HG03139 (cell line): Measurements from ENCODE around the gene C15orf39.

Source experiments
- ATAC-seq: cut with Tn5 transposase; IDR thresholded peaks from one replicate; pipeline ENCODE4 v1.9.1; 2021; ENCODE audit not compliant: unreplicated experiment

C15orf39 gene

DNA sequence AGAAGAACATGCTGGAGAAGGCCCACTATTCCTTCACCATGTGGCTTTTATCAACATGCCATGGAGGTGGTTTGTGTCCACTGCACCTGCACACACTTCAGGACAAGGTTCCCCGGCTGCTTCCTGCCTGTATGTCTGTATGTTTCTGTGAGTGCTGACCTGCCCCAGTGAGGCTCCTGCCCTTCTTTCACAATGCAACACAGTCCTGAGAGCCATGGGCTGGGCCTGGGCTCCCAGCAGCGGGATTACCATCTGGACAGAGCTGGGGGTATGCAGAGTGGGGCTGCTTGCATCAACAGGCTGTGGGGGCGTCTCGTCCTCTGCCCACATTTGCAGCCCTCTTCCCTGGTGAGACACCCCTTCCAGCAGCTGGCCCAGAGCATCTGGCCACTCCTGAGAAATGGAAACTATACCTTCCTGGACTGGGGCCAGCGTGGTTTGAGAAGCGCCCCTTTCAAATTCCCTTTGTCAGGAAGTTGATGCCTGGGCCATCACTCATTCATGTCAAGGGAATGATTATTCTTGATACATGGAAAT, 29.3 kb upstream of the C15orf39 start:
- ATAC-seq = no peak

DNA sequence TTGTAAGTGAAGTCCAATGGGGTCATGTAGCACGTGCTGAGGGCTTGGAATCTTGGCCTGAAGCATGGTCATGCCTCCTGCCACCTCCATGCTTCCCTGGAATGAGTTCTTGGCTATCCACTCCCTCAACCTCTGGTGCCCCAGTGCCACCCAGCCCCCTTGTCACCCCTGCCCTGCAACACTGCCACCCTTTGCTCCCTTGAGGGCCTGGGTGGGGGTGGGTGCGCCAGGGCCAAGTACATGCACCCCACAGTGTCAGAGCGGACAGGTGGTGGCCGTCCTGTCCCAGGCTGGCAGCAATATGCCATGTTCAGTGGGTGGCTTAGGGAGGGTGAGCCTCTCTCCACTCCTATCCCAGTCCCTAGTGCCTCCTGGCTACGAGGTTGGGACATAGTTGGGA, 27.6 kb upstream of the C15orf39 start:
- no peak for ATAC-seq

DNA sequence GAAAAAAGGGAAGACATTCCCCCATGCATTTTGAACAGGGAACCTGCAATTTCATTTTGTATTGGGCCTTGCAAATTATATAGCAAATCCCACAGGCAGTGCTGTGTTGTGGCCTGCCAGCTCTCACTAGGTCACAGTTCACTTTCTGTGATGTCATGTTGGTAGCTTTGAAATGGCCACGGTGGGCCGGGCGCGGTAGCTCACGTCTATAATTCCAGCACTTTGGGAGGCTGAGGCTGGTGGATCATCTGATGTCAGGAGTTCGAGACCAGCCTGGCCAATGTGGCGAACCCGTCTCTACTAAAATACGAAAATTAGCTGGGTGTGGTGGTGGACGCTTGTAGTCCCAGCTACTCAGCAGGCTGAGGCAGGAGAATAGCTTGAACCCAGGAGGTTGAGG, 27.0 kb upstream of the C15orf39 start:
- ATAC-seq = no peak

DNA sequence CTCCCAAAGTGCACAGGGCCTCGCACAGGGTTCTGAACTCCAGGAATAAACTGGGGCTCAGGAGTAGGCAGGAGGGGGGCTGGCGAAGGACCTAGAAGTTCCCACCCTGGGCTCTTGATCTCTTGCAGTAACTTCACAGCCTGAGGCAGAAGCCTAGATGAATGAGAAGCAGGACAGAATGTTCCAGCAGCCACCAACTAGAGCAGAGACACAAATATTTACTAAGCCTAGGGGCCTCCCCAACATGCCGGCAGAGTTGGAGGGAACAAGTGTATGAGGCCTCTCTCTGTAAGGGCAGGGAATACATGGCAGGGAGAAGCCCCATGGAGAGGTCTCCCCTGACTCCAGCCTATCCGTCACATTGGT, 25.3 kb upstream of the C15orf39 start:
- ATAC-seq = no peak

- ATAC-seq = no peak
Measured at GRCh38 chr15:75177360-75178071, 24.2 kb upstream of the C15orf39 start.

DNA sequence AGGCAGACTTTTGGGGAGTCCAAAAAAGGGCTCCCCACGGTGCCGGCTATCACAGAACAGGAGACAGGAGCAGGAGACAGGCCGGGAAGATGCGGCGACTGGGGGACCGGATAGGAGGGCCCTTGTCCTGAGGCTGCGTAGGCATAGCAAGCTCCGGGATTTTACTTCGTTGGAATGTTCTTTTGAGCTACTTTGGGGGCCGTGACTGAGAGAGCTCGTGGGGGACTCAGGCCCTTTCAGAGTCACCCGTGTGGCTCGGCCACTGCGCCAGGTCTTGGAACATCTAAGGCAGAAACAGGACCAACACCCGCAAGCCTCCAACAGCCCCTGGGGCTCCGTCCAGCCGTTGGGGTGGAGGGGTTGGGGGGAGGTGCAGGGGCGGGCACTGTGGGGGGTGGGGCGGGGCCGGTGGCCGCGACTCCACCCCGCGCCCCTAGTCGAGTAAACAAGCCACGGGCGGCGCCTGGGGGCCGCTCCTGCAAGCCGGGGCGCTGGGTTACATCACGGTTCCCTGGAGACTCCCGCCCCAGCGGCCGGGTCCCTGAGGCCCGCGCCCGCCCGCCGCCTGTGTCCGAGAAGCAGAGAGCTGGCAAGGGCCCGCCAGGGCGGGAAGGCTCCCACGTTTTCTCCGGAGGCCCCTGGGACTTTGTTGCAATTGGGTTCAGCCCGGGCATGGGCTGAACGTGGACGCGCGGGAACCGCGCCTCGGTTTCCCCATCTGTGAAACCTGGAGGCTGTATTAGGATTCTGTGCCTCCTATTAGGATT, 23.3 kb upstream of the C15orf39 start:
- ATAC-seq = no peak

DNA sequence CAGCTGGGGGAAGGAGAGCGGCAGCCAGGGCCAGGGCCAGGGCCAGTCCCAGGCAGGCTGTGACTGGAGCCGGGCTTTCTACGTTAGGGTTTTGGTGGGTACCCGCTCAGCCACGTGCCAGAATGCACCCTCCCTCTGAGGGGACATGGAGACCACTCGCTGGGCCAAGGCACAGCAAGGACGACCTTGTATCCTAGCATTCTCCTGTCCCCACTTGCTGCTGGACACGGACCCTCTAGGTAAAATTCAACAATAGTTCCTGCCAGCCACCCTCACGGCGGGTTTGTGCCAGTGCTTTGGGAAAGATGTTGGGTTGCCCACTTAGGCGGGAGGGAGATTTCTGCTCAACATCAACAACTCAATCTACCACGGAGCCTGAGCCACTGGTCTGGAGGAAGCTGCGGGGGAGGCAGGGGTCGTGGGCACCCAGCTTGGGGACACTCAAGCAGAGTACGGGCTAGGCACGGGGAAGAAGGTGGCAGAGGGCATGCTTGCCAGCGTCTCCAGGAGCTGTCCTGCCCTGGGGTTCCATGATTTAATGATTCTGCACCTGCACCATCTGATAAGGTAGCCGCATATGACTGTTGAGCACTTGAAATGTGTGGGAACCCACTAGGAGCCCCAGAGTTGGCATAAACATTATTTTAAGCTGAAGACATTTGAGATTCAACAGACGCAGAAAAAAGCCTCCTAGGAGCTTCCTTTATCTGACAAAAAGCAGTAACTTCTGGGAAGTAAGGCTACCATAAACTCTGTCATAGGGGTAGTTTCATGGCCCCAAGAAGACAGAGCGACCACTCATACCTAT, 22.5 kb upstream of the C15orf39 start:
- no peak for ATAC-seq

GRCh38 chr15:75179746-75180140, 21.9 kb upstream of the C15orf39 start:
- ATAC-seq = no peak

- ATAC-seq = no peak
Measured at GRCh38 chr15:75181780-75182179, 19.9 kb upstream of the C15orf39 start.

- no peak for ATAC-seq
Measured at GRCh38 chr15:75182187-75183131, 19.2 kb upstream of the C15orf39 start.

GRCh38 chr15:75185271-75186029, 16.2 kb upstream of the C15orf39 start:
- no peak for ATAC-seq

GRCh38 chr15:75186044-75186443, 15.6 kb upstream of the C15orf39 start:
- ATAC-seq = no peak

- no peak for ATAC-seq
Measured at GRCh38 chr15:75188499-75188898, 13.2 kb upstream of the C15orf39 start.

- ATAC-seq = no peak
Measured at GRCh38 chr15:75191235-75191634, 10.4 kb upstream of the C15orf39 start.

GRCh38 chr15:75192307-75192706, 9.4 kb upstream of the C15orf39 start:
- no peak for ATAC-seq

DNA sequence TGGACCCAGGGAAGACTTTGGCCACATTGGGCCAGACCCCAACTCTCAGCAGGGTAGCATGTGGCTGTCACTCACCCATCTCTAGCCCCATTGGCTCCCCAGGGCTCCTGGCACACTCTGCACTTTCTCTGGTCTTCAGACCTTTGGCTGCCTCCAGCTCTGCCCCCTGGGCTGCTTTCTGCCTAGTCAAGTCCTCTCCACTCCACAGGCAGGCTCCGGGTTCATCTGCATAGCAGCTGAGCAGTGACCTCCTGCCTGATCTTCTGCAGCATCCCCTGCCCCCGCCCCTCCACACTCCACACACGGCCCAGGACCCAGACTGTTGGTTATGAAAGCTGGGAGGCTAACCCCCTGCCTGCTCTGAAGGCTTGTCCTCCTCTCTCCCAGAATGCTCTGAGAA, 8.4 kb upstream of the C15orf39 start:
- no peak for ATAC-seq

GRCh38 chr15:75193976-75194375, 7.7 kb upstream of the C15orf39 start:
- no peak for ATAC-seq

DNA sequence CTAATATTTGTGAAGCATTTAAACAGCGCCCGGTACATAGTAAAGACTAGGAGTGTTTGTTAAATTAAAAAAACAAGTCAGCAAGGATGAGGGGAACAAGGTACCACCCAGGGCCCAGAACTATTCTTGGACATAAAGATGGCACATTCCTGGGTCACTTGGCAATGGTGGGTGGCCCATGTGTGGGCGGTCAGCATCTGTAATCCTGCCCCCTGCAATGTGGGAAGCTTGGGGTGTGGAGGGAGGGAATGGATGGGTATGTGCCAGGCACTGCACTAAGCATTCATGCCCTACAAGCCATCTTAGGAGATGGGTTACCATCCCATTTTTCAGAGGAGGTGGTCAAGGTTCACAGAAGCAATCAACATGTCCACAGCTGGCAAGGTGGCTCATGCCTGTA, 7.3 kb upstream of the C15orf39 start:
- no peak for ATAC-seq

DNA sequence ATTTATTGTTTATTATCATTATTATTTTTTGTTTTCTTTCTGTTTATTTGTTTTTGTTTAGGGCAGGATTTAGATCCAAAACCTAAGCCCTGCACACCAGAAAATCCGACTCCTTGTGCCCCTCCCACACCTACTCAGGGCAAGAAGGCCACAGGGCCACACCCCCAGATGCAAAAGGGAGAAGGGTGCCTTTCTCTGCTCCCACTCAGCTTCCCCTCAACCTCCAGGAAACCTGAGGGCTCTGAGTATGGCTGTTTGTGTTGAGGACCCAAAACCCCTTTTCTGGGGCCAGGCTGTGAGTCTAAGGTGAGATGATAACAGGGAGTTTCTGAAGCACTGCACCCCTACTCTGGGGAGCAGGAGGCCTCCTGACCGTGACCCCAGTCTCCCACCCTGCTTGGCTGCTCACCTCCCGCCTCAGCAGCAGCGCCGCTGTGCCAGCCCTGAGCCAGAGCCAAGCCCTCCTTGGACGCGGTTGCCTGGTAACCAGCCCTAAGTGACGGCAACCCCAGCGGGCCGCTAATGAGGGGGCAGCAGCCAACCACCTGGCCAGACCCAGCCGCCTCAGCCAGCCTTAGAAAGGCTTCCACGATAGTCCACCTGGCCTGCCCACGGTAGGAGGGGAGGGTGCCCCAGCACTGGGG, 6.4 kb upstream of the C15orf39 start:
- no peak for ATAC-seq
